Measurements from ENCODE around the gene CNTN4. TPM values are rescaled to one million over a fixed set of nuclear protein-coding genes. Genes with fewer than 3 reads are reported as not detected.

The CNTN4 gene
- total RNA-seq, 1 donor from 2014 or later = 0.52 TPM

- DNase-seq (ENCODE audit: low spot score) = no peak
- no peaks in the 10 kb centered on the region for H3K4me1 Mint-ChIP-seq (ENCODE audit: low read depth)
- no peak for TF ChIP-seq CTCF (IDR thresholded peaks at IDR 0.05)
- H3K27me3 Mint-ChIP-seq (ENCODE audit: low read depth) = peaks cover 4% of the 10 kb centered on the region
- H3K4me3 Mint-ChIP-seq (ENCODE audit: unreplicated experiment) = no peak overlapping the region
- H3K36me3 Mint-ChIP-seq (ENCODE audit: low read depth) = no peaks in the 10 kb centered on the region
- H3K27ac Mint-ChIP-seq (ENCODE audit: unreplicated experiment) = no peak overlapping the region
- peaks cover 12% of the 10 kb centered on the region for H3K9me3 Mint-ChIP-seq (ENCODE audit: low read depth)
Measured at GRCh38 chr3:2250783-2251182, 152.1 kb downstream of the CNTN4 start.

- no peaks in the 10 kb centered on the region for H3K4me1 Mint-ChIP-seq (ENCODE audit: low read depth)
- peaks cover 15% of the 10 kb centered on the region for H3K9me3 Mint-ChIP-seq (ENCODE audit: low read depth)
- no peak for TF ChIP-seq CTCF (IDR thresholded peaks at IDR 0.05)
- no peak overlapping the region for H3K27ac Mint-ChIP-seq (ENCODE audit: unreplicated experiment)
- no peak for DNase-seq (ENCODE audit: low spot score)
- no peaks in the 10 kb centered on the region for H3K36me3 Mint-ChIP-seq (ENCODE audit: low read depth)
- no peak overlapping the region for H3K4me3 Mint-ChIP-seq (ENCODE audit: unreplicated experiment)
- no peaks in the 10 kb centered on the region for H3K27me3 Mint-ChIP-seq (ENCODE audit: low read depth)
Measured at GRCh38 chr3:2261747-2262146, 163.1 kb downstream of the CNTN4 start.

- TF ChIP-seq CTCF (IDR thresholded peaks at IDR 0.05) = no peak
- H3K9me3 Mint-ChIP-seq (ENCODE audit: low read depth) = peaks cover 10% of the 10 kb centered on the region
- no peaks in the 10 kb centered on the region for H3K36me3 Mint-ChIP-seq (ENCODE audit: low read depth)
- H3K4me3 Mint-ChIP-seq (ENCODE audit: unreplicated experiment) = no peak overlapping the region
- no peak for DNase-seq (ENCODE audit: low spot score)
- no peaks in the 10 kb centered on the region for H3K27me3 Mint-ChIP-seq (ENCODE audit: low read depth)
- H3K4me1 Mint-ChIP-seq (ENCODE audit: low read depth) = no peaks in the 10 kb centered on the region
- no peak overlapping the region for H3K27ac Mint-ChIP-seq (ENCODE audit: unreplicated experiment)
Measured at GRCh38 chr3:2262204-2262603, 163.5 kb downstream of the CNTN4 start.

GRCh38 chr3:2266606-2267005 lies 167.9 kb downstream of the CNTN4 start:
- no peaks in the 10 kb centered on the region for H3K4me1 Mint-ChIP-seq (ENCODE audit: low read depth)
- H3K27ac Mint-ChIP-seq (ENCODE audit: unreplicated experiment) = no peak overlapping the region
- no peak overlapping the region for H3K4me3 Mint-ChIP-seq (ENCODE audit: unreplicated experiment)
- DNase-seq (ENCODE audit: low spot score) = no peak
- no peaks in the 10 kb centered on the region for H3K36me3 Mint-ChIP-seq (ENCODE audit: low read depth)
- H3K9me3 Mint-ChIP-seq (ENCODE audit: low read depth) = peaks cover 7% of the 10 kb centered on the region
- no peak for TF ChIP-seq CTCF (IDR thresholded peaks at IDR 0.05)
- H3K27me3 Mint-ChIP-seq (ENCODE audit: low read depth) = no peaks in the 10 kb centered on the region

- no peaks in the 10 kb centered on the region for H3K27me3 Mint-ChIP-seq (ENCODE audit: low read depth)
- no peak overlapping the region for H3K27ac Mint-ChIP-seq (ENCODE audit: unreplicated experiment)
- no peaks in the 10 kb centered on the region for H3K36me3 Mint-ChIP-seq (ENCODE audit: low read depth)
- TF ChIP-seq CTCF (IDR thresholded peaks at IDR 0.05) = no peak
- DNase-seq (ENCODE audit: low spot score) = no peak
- H3K4me1 Mint-ChIP-seq (ENCODE audit: low read depth) = no peaks in the 10 kb centered on the region
- no peak overlapping the region for H3K4me3 Mint-ChIP-seq (ENCODE audit: unreplicated experiment)
- H3K9me3 Mint-ChIP-seq (ENCODE audit: low read depth) = peaks cover 7% of the 10 kb centered on the region
Measured at GRCh38 chr3:2268779-2269178, 170.1 kb downstream of the CNTN4 start.

Measured in chondrocyte (in vitro differentiated cells).